Stomach (tissue), 9 donors: Measurements from ENCODE around the gene CAB39. TPM values are rescaled to one million over a fixed set of nuclear protein-coding genes. Genes with fewer than 3 reads are reported as not detected.

Experiments used
- DNase-seq, 2 donors: peaks; one replicate each; pipeline versions ENCODE4 v3.0.0 to v3.0.0-alpha.2; 2013 to 2019
- H3K27ac ChIP-seq, 5 donors: fragments of 200-600 bp in 4 of 5; sonication (generic) in 4 of 5; one replicate each; pipeline ENCODE4 v1.5.1; 2013 to 2019; ENCODE audit warnings: mild to moderate bottlenecking in 1 of 5, moderate library complexity in 1 of 5
- H3K27me3 ChIP-seq, 3 donors: fragments of 200-600 bp; sonication (generic); one replicate each; pipeline ENCODE4 v1.5.1; 2017 to 2019; ENCODE audit warnings: mixed run types in 1 of 3
- H3K36me3 ChIP-seq, 4 donors: fragments of 200-600 bp; sonication (generic); 1 replicate in 3 of 4; 2 replicates in 1 of 4; pipeline ENCODE4 v1.5.1; 2016 to 2019
- H3K4me1 ChIP-seq, 4 donors: fragments of 200-600 bp; sonication (generic); one replicate each; pipeline ENCODE4 v1.5.1; 2016 to 2019
- H3K4me3 ChIP-seq, 4 donors: fragments of 200-600 bp; sonication (generic) in 3 of 4; one replicate each; pipeline ENCODE4 v1.5.1; 2016 to 2019; ENCODE audit warnings: mild to moderate bottlenecking in 1 of 4
- H3K9me3 ChIP-seq, 4 donors: fragments of 200-600 bp; sonication (generic); one replicate each; pipeline ENCODE4 v1.5.1; 2016 to 2019
- CTCF ChIP-seq, 7 experiments: fragments of 450-650 bp in 4 of 7; fragments of 200-600 bp in 3 of 7; sonication (generic) in 3 of 7; IDR thresholded peaks; one replicate each; pipeline ENCODE4 v1.5.1; 2016 to 2019; ENCODE audit warnings: antibody characterized with exemption in 7 of 7, control low read depth in 2 of 7, mild to moderate bottlenecking in 1 of 7
- EP300 ChIP-seq: sonication (generic); formaldehyde crosslinking; IDR thresholded peaks from one replicate; pipeline ENCODE4 v1.6.1; 2017; ENCODE audit warnings: antibody characterized with exemption
- POLR2A ChIP-seq, 4 donors: fragments of 450-650 bp; IDR thresholded peaks; one replicate each; pipeline ENCODE4 v1.6.1; 2016; ENCODE audit warnings: antibody characterized with exemption in 4 of 4, control low read depth in 2 of 4, mild to moderate bottlenecking in 1 of 4, moderate library complexity in 1 of 4
- POLR2AphosphoS5 ChIP-seq, 3 donors: sonication (generic); formaldehyde crosslinking; IDR thresholded peaks; one replicate each; pipeline ENCODE4 v1.6.1; 2016; ENCODE audit warnings: antibody characterized with exemption in 3 of 3
- WGBS, 5 donors: extraction: QIAGEN DNeasy Blood & Tissue Kit in 3 of 5; methylation state at CpG; one replicate each; pipeline versions ENCODE4 v1.1.5 to v1.1.7; 2013 to 2018; 5-methylcytosine and 5-hydroxymethylcytosine counted together
- intact Hi-C: fragments of 100-400 bp; cut with DNase I; formaldehyde crosslinking; loops from one replicate; pipeline ENCODE4 v1.15.1; 2023; ENCODE audit warnings: low total_unique reads
- polyA plus RNA-seq, 3 donors: library from polyadenylated mRNA; stranded (reverse); fragments of 200-250 nt; gene quantifications; one replicate each; pipeline ENCODE4 v1.2.3, GENCODE V29; 2013
- total RNA-seq, 5 donors: library from RNA; depleted of rRNA; stranded (reverse); fragments of >200 nt; gene quantifications; one replicate each; pipeline versions ENCODE4 v1.1.0 to v1.2.3, GENCODE V29; 2014 to 2016
- donor health status: healthy with polysubstance abuse.
- donor health status: Bipolar disorder and iron deficiency.
- donor health status: healthy.

The CAB39 gene
- total and polyA plus RNA-seq, 8 donors = 21.8 to 126 (median 84.5) TPM

- no peak for DNase-seq
- WGBS, 5 donors = 29 to 44% (median 38%) methylated on average over 3 of the region's 3 CpGs
- TF ChIP-seq POLR2A (IDR thresholded peaks at IDR 0.05) (no peak), EP300 (no peak), CTCF (IDR thresholded peaks at IDR 0.05) (no peak), POLR2AphosphoS5 (IDR thresholded peaks at IDR 0.05) (no peak)
- Histone ChIP-seq H3K9me3 (no peaks in the 10 kb centered on the region), H3K27me3 (no peaks in the 10 kb centered on the region), H3K4me1 (peaks cover 0 to 18% (median 6%) of the 10 kb centered on the region in 4 donors), H3K4me3 (no peak overlapping the region), H3K27ac (no peak overlapping the region), H3K36me3 (peaks cover 30 to 84% (median 67%) of the 10 kb centered on the region in 4 donors)
- intact Hi-C loops = no loop called here
Measured at GRCh38 chr2:230811508-230811907, 98.9 kb downstream of the CAB39 start.

GRCh38 chr2:230812033-230812432 lies 99.4 kb downstream of the CAB39 start:
- no peak for TF ChIP-seq POLR2A (IDR thresholded peaks at IDR 0.05)
- no peak for TF ChIP-seq POLR2AphosphoS5 (IDR thresholded peaks at IDR 0.05)
- no peak for TF ChIP-seq CTCF (IDR thresholded peaks at IDR 0.05)
- no peak for TF ChIP-seq EP300
- WGBS, 5 donors = 76 to 94% (median 88%) methylated on average over 6 of the region's 6 CpGs
- H3K36me3 ChIP-seq = peaks cover 35 to 84% (median 72%) of the 10 kb centered on the region in 4 donors

GRCh38 chr2:230814616-230815015 lies 102.0 kb downstream of the CAB39 start:
- intact Hi-C loops = no loop called here
- H3K36me3 ChIP-seq = peaks cover 50 to 92% (median 88%) of the 10 kb centered on the region in 4 donors
- WGBS, 5 donors = 50 to 71% (median 58%) methylated on average over 2 of the region's 2 CpGs
- H3K4me3 ChIP-seq = no peak overlapping the region
- no peak for TF ChIP-seq EP300
- TF ChIP-seq CTCF (IDR thresholded peaks at IDR 0.05) = peak in 1 of 7 experiments; percentile 15
- TF ChIP-seq POLR2A (IDR thresholded peaks at IDR 0.05) = no peak
- H3K4me1 ChIP-seq = peaks cover 0 to 19% (median 9%) of the 10 kb centered on the region in 4 donors
- peak in 1 of 2 donors; percentile 35 for DNase-seq
- no peaks in the 10 kb centered on the region for H3K27me3 ChIP-seq
- no peaks in the 10 kb centered on the region for H3K9me3 ChIP-seq
- H3K27ac ChIP-seq = peak overlapping the region in 1 of 5 donors; percentile 3

More at GRCh38 chr2:230812033-230812432, 99.4 kb downstream of the CAB39 start:
- Histone ChIP-seq H3K27ac (no peak overlapping the region), H3K9me3 (no peaks in the 10 kb centered on the region), H3K4me1 (peaks cover 0 to 19% (median 8%) of the 10 kb centered on the region in 4 donors), H3K4me3 (no peak overlapping the region), H3K27me3 (no peaks in the 10 kb centered on the region)
- DNase-seq = no peak
- intact Hi-C loops = no loop called here

GRCh38 chr2:230815088-230815487 lies 102.4 kb downstream of the CAB39 start:
- DNase-seq = no peak
- intact Hi-C loops = no loop called here
- H3K36me3 ChIP-seq = peaks cover 50 to 96% (median 92%) of the 10 kb centered on the region in 4 donors
- TF ChIP-seq CTCF (IDR thresholded peaks at IDR 0.05) (no peak), POLR2AphosphoS5 (IDR thresholded peaks at IDR 0.05) (no peak), POLR2A (IDR thresholded peaks at IDR 0.05) (no peak), EP300 (no peak)
- H3K27ac ChIP-seq = no peak overlapping the region
- 69 to 90% (median 77%) methylated on average over 3 of the region's 3 CpGs for WGBS, 5 donors
- H3K4me1 ChIP-seq = peaks cover 0 to 19% (median 9%) of the 10 kb centered on the region in 4 donors
- no peaks in the 10 kb centered on the region for H3K27me3 ChIP-seq
- no peaks in the 10 kb centered on the region for H3K9me3 ChIP-seq
- H3K4me3 ChIP-seq = no peak overlapping the region
